ENCODE data around the gene CFHR1.
"Not testable (repeated sequence)": the region's sequence is repeated elsewhere in the genome, so short reads cannot be mapped to it uniquely, and the experiment has no call there.

Gene CFHR1

GRCh38 chr1:196819531-196819930 lies at the start of gene CFHR1:
Gene CFHR1 (plus strand): TSS chr1:196819731. CDS start chr1:196819845, 114 bp downstream.
- H3K27me3 ChIP-seq (replicated peaks; ENCODE audit: control insufficient read depth, insufficient read depth, low read length); H3K36me3 ChIP-seq (ENCODE audit: control insufficient read depth, insufficient read depth, low read length); DNase-seq (ENCODE audit: extremely low read depth, insufficient read length); H3K4me3 ChIP-seq (replicated peaks; ENCODE audit: low read depth, low read length): not testable (repeated sequence)

DNA sequence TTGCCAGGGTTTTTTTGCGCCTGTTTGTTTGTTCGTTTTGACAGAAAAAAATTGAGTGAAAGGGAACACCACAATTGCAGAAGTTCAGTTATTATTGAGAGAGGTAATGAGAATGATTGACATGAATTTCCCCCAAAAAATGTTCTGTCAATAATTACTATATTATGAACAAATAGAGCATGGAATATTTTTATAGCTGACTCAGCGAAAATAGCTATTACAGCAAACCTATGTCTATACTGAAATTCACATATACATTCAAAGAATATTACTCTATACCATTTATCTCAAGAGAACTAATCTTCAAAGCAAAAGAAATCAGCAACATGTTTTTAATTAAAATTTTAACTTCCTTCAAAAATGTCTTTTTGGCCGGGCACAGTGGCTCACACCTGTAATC lies 49.7 kb upstream of the CFHR1 start:
- H3K4me3 ChIP-seq (replicated peaks; ENCODE audit: low read depth, low read length); DNase-seq (ENCODE audit: extremely low read depth, insufficient read length); H3K27me3 ChIP-seq (replicated peaks; ENCODE audit: control insufficient read depth, insufficient read depth, low read length); H3K36me3 ChIP-seq (ENCODE audit: control insufficient read depth, insufficient read depth, low read length): not testable (repeated sequence)

DNA sequence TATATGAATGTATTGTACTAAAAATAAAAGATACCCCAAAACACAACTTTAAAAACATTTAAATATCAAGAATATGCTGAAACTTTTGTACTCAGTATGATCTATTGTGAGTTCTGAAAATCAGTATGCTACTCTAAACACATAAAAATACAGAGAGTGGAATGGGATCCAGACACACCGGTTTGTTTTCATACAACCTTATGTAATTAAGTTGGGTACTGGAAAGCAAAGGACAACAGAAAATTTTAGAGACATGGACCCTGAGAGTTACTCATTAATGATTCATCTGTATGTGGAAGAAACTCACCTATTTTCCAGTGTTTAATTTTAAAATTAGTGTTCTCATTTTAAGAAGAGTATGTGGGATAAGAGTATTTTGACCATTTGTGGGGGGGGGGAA lies 45.8 kb upstream of the CFHR1 start:
- H3K36me3 ChIP-seq (ENCODE audit: control insufficient read depth, insufficient read depth, low read length), result no peaks in the 10 kb centered on the region
- no peaks in the 10 kb centered on the region for H3K27me3 ChIP-seq (replicated peaks; ENCODE audit: control insufficient read depth, insufficient read depth, low read length)
- no peak for TF ChIP-seq CTCF (IDR thresholded peaks at IDR 0.05; ENCODE audit: insufficient read depth, low read length, poor library complexity, severe bottlenecking)
- no peak for DNase-seq (ENCODE audit: extremely low read depth, insufficient read length)
- no peak overlapping the region for H3K4me3 ChIP-seq (replicated peaks; ENCODE audit: low read depth, low read length)

DNA sequence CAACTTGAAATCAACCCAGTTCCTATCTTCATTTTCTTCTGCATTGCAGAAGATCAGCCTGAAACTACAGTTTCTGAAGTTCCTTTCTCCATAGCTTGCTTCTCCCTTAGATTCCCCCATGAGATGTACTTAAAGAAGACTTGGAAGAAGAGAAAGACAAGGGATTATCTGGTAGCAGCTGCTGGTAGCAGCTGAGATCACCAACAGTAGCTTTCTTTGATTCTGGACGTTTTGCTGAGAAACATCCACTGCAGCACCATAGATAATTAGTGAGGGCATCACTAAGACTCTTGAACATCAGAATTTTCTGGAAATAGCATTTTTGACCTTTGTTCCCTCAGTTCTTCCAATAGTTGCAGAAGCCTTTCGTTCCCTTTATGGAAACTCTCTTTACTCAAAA lies 45.4 kb upstream of the CFHR1 start:
- no peak for DNase-seq (ENCODE audit: extremely low read depth, insufficient read length)
- H3K36me3 ChIP-seq (ENCODE audit: control insufficient read depth, insufficient read depth, low read length), result no peaks in the 10 kb centered on the region
- TF ChIP-seq CTCF (IDR thresholded peaks at IDR 0.05; ENCODE audit: insufficient read depth, low read length, poor library complexity, severe bottlenecking), result no peak
- H3K4me3 ChIP-seq (replicated peaks; ENCODE audit: low read depth, low read length), result no peak overlapping the region
- H3K27me3 ChIP-seq (replicated peaks; ENCODE audit: control insufficient read depth, insufficient read depth, low read length), result no peaks in the 10 kb centered on the region

GRCh38 chr1:196774603-196775002 lies 44.9 kb upstream of the CFHR1 start, which contains the start of gene CFHR3:
Gene CFHR3 (plus strand): TSS chr1:196774840. CDS start chr1:196774887, 47 bp downstream.
- no peak for TF ChIP-seq CTCF (IDR thresholded peaks at IDR 0.05; ENCODE audit: insufficient read depth, low read length, poor library complexity, severe bottlenecking)

GRCh38 chr1:196777603-196778002 lies 41.9 kb upstream of the CFHR1 start:
- no peak for DNase-seq (ENCODE audit: extremely low read depth, insufficient read length)
- no peak for TF ChIP-seq CTCF (IDR thresholded peaks at IDR 0.05; ENCODE audit: insufficient read depth, low read length, poor library complexity, severe bottlenecking)
- Histone ChIP-seq H3K27me3 (replicated peaks; ENCODE audit: control insufficient read depth, insufficient read depth, low read length) (no peaks in the 10 kb centered on the region), H3K4me3 (replicated peaks; ENCODE audit: low read depth, low read length) (no peak overlapping the region), H3K36me3 (ENCODE audit: control insufficient read depth, insufficient read depth, low read length) (no peaks in the 10 kb centered on the region)

More at GRCh38 chr1:196774603-196775002, 44.9 kb upstream of the CFHR1 start, which contains the start of gene CFHR3:
- Histone ChIP-seq H3K27me3 (replicated peaks; ENCODE audit: control insufficient read depth, insufficient read depth, low read length) (no peaks in the 10 kb centered on the region), H3K4me3 (replicated peaks; ENCODE audit: low read depth, low read length) (no peak within 1 kb of the TSS), H3K36me3 (ENCODE audit: control insufficient read depth, insufficient read depth, low read length) (no peaks in the 10 kb centered on the region)
- DNase-seq (ENCODE audit: extremely low read depth, insufficient read length), result no peak

DNA sequence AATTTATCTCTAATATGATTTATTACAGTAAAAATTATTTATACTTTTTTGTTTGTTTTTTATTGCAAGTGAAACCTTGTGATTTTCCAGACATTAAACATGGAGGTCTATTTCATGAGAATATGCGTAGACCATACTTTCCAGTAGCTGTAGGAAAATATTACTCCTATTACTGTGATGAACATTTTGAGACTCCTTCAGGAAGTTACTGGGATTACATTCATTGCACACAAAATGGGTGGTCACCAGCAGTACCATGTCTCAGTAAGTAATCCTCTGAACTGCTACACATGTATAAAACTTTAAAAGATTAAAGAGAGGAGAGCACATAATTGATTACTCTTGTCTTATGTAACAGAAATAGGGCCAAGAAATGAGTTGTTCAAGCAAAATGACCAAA lies 40.4 kb upstream of the CFHR1 start:
- TF ChIP-seq CTCF (IDR thresholded peaks at IDR 0.05; ENCODE audit: insufficient read depth, low read length, poor library complexity, severe bottlenecking), result no peak
- Histone ChIP-seq H3K4me3 (replicated peaks; ENCODE audit: low read depth, low read length) (no peak overlapping the region), H3K27me3 (replicated peaks; ENCODE audit: control insufficient read depth, insufficient read depth, low read length) (no peaks in the 10 kb centered on the region), H3K36me3 (ENCODE audit: control insufficient read depth, insufficient read depth, low read length) (no peaks in the 10 kb centered on the region)
- no peak for DNase-seq (ENCODE audit: extremely low read depth, insufficient read length)

- DNase-seq (ENCODE audit: extremely low read depth, insufficient read length); H3K36me3 ChIP-seq (ENCODE audit: control insufficient read depth, insufficient read depth, low read length); H3K27me3 ChIP-seq (replicated peaks; ENCODE audit: control insufficient read depth, insufficient read depth, low read length); H3K4me3 ChIP-seq (replicated peaks; ENCODE audit: low read depth, low read length): not testable (repeated sequence)
Observed at GRCh38 chr1:196791252-196791651, 28.3 kb upstream of the CFHR1 start.

DNA sequence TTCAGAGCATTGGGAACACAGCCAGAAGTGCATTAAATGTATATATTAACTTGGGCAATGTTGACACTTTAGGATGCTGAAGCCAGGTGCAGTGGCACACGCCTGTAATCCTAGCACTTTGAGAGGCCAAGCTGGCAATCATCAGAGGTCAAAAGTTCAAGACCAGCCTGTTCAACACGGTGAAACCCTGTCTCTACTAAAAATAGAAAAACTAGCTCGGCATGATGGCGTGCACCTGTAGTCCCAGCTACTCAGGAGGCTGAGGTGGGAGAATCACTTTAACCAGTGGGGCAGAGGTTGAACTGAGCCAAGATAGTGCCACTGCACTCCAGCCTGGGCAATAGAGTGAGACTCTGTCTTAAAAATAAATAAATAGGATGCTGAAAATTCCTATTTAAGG lies 25.4 kb upstream of the CFHR1 start:
- DNase-seq (ENCODE audit: extremely low read depth, insufficient read length); H3K36me3 ChIP-seq (ENCODE audit: control insufficient read depth, insufficient read depth, low read length); H3K4me3 ChIP-seq (replicated peaks; ENCODE audit: low read depth, low read length); H3K27me3 ChIP-seq (replicated peaks; ENCODE audit: control insufficient read depth, insufficient read depth, low read length): not testable (repeated sequence)

Measured in GM06990 (cell line).